Fibroblast of lung (primary cell): ENCODE results near the gene FIZ1.

Experiments used
- EZH2 ChIP-seq: IDR thresholded peaks from 2 replicates; pipeline ENCODE4 v1.5.1; 2012; ENCODE audit warnings: low read length, control low read depth, mild to moderate bottlenecking; ENCODE audit errors: missing control alignments
- TF ChIP-seq, protein P1 (sequence below), 2 donors: IDR thresholded peaks in 1 of 2; conservative IDR thresholded peaks in 1 of 2; 1 replicate in 1 of 2; 2 replicates in 1 of 2; pipeline ENCODE4 v1.5.1; 2011 to 2012; ENCODE audit warnings: low read length in 2 of 2, control low read depth in 1 of 2, inconsistent platforms in 1 of 2, low read depth in 1 of 2, mild to moderate bottlenecking in 1 of 2

DNA sequence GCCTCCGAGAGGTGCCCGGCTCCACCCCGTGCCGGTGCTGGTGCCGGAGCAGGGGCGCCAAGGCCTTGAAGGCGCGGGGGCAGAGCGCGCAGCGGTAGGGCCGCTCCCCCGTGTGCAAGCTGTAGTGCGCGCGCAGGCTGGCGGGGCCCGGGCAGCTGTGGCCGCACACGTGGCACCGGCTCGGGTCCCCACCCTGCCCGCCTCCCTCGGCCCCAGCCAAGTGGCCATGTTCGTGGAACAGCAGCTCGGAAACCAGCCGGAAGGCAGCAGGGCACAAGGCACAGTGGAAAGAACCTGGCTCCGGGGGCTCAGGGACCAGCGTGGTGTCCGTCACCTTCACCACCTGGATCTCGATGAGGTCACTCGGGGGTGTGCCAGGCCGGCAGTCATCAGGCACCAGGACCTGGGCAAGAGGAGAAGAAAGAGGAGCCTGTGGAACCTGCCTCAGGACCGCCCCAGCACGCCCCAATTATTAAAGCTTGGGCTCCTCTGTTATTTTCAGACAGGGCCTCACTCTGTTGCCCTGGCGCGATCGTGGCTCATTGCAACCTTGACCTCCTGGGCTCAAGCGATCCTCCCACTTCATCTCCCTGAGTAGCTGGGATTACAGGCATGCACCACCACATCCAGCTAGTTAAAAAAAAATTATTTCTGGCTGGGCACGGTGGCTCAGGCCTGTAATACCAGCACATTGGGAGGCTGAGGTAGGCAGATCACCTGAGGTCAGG is 23.1 kb upstream of the FIZ1 start:
- no peak for TF ChIP-seq EZH2
- TF ChIP-seq, protein P1, sequence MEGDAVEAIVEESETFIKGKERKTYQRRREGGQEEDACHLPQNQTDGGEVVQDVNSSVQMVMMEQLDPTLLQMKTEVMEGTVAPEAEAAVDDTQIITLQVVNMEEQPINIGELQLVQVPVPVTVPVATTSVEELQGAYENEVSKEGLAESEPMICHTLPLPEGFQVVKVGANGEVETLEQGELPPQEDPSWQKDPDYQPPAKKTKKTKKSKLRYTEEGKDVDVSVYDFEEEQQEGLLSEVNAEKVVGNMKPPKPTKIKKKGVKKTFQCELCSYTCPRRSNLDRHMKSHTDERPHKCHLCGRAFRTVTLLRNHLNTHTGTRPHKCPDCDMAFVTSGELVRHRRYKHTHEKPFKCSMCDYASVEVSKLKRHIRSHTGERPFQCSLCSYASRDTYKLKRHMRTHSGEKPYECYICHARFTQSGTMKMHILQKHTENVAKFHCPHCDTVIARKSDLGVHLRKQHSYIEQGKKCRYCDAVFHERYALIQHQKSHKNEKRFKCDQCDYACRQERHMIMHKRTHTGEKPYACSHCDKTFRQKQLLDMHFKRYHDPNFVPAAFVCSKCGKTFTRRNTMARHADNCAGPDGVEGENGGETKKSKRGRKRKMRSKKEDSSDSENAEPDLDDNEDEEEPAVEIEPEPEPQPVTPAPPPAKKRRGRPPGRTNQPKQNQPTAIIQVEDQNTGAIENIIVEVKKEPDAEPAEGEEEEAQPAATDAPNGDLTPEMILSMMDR (conservative IDR thresholded peaks at IDR 0.05 in 1 of 2, IDR thresholded peaks at IDR 0.05 in 1 of 2; ENCODE audit: low read depth in 1 of 2, low read length in 2 of 2): no peak
